Esophagus muscularis mucosa (tissue), 3 donors: ENCODE measurements around the gene REV1.

Experiments used
- POLR2A ChIP-seq: fragments of 450-650 bp; IDR thresholded peaks from one replicate; pipeline ENCODE4 v1.6.1; 2017; ENCODE audit warnings: antibody characterized with exemption, moderate library complexity, mild to moderate bottlenecking, low read depth
- POLR2AphosphoS5 ChIP-seq, 2 donors: sonication (generic); formaldehyde crosslinking; IDR thresholded peaks; one replicate each; pipeline ENCODE4 v1.6.1; 2017; ENCODE audit warnings: antibody characterized with exemption in 2 of 2
- TF ChIP-seq, protein P1 (sequence below), 3 experiments: fragments of 200-600 bp in 2 of 3; fragments of 450-650 bp in 1 of 3; sonication (generic) in 2 of 3; IDR thresholded peaks; one replicate each; pipeline ENCODE4 v1.5.1; 2017 to 2019; ENCODE audit warnings: antibody characterized with exemption in 3 of 3, mild to moderate bottlenecking in 2 of 3, moderate library complexity in 1 of 3

DNA sequence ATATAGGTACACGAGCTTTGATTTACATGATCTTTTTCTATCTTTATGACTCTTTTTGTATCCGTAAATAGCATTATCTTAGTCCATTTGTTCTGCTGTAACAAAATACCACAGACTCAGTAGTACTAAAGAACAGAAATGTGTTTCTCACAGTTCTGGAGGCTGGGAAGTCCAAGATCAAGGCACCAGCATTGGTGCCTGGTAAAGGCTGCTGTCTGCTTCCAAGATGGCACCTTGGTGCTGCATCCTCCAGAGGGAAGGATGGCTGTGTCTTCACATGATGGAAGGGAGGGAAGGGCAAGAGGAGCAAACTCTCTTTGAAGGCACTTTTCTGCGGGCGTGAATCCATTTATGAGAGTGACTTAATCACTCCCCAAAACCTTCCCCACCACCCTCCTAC is 116.7 kb downstream of the REV1 start:
- TF ChIP-seq, protein P1, sequence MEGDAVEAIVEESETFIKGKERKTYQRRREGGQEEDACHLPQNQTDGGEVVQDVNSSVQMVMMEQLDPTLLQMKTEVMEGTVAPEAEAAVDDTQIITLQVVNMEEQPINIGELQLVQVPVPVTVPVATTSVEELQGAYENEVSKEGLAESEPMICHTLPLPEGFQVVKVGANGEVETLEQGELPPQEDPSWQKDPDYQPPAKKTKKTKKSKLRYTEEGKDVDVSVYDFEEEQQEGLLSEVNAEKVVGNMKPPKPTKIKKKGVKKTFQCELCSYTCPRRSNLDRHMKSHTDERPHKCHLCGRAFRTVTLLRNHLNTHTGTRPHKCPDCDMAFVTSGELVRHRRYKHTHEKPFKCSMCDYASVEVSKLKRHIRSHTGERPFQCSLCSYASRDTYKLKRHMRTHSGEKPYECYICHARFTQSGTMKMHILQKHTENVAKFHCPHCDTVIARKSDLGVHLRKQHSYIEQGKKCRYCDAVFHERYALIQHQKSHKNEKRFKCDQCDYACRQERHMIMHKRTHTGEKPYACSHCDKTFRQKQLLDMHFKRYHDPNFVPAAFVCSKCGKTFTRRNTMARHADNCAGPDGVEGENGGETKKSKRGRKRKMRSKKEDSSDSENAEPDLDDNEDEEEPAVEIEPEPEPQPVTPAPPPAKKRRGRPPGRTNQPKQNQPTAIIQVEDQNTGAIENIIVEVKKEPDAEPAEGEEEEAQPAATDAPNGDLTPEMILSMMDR (IDR thresholded peaks at IDR 0.05): no peak
- TF ChIP-seq POLR2AphosphoS5 (IDR thresholded peaks at IDR 0.05) (no peak), POLR2A (no peak)
